Measurements from ENCODE around the gene GNAQ. TPM values are rescaled to one million over a fixed set of nuclear protein-coding genes. Genes with fewer than 3 reads are reported as not detected.
"Not testable (repeated sequence)": the region's sequence is repeated elsewhere in the genome, so short reads cannot be mapped to it uniquely, and the experiment has no call there.

GNAQ gene
- total and polyA plus RNA-seq, 2 of the 4 experiments (the other 2 are of a cell fraction), result 23.1 to 50.7 TPM

GRCh38 chr9:77864211-77864889 lies 167.3 kb downstream of the GNAQ start:
- Histone ChIP-seq H2BK120ac (ENCODE audit: low read depth, low read length) (no peak overlapping the region), H2BK5ac (ENCODE audit: low read depth, low read length, poor library complexity, severe bottlenecking) (no peak overlapping the region), H3K4ac (ENCODE audit: low read depth, low read length) (no peak overlapping the region), H4K8ac (ENCODE audit: low read depth in 2 of 2, low read length in 2 of 2) (no peak overlapping the region), H3K23ac (ENCODE audit: low read depth, low read length) (no peak overlapping the region), H3K9me1 (ENCODE audit: insufficient read depth, low read length) (no peaks in the 10 kb centered on the region), H3K4me2 (ENCODE audit: low read depth, low read length) (no peak overlapping the region), H3K27ac (ENCODE audit: insufficient read depth, low read length) (no peak overlapping the region), H3K18ac (ENCODE audit: low read depth, low read length) (no peak overlapping the region), H3K79me1 (ENCODE audit: low read depth in 1 of 2, low read length in 2 of 2) (peaks cover 3 to 20% of the 10 kb centered on the region in 2 experiments; a peak in 3 of 4 replicates), H2BK15ac (ENCODE audit: low read depth, low read length) (no peak overlapping the region), H2AK5ac (ENCODE audit: low read depth, low read length) (no peak overlapping the region), H4K91ac (ENCODE audit: insufficient read depth, low read depth, low read length) (no peak overlapping the region), H2BK20ac (ENCODE audit: low read depth, low read length) (no peak overlapping the region), H4K20me1 (ENCODE audit: insufficient read depth, low read length) (no peaks in the 10 kb centered on the region), H4K5ac (ENCODE audit: low read depth, low read length) (no peak overlapping the region), H3K27me3 (ENCODE audit: control insufficient read depth, insufficient read depth, low read length) (no peaks in the 10 kb centered on the region), H3K4me1 (ENCODE audit: control insufficient read depth, insufficient read depth, low read length) (no peaks in the 10 kb centered on the region), H2AK9ac (replicated peaks; ENCODE audit: low read depth, low read length, poor library complexity) (no peak overlapping the region), H3K14ac (replicated peaks; ENCODE audit: low read depth, low read length) (no peak overlapping the region), H3K36me3 (ENCODE audit: control insufficient read depth, insufficient read depth, low read length) (peaks cover 6% of the 10 kb centered on the region), H2AFZ (replicated peaks; ENCODE audit: low read length, poor library complexity) (no peak overlapping the region), H3K9me3 (ENCODE audit: control insufficient read depth, insufficient read depth, low read length) (peaks cover 5% of the 10 kb centered on the region), H3K9ac (ENCODE audit: low read depth, low read length) (no peak overlapping the region), H3K4me3 (ENCODE audit: insufficient read depth, low read depth, low read length) (no peak overlapping the region), H3K56ac (ENCODE audit: extremely low read depth, insufficient read depth, low read length) (no peak overlapping the region)
- no peak for TF ChIP-seq POLR2A (IDR thresholded peaks at IDR 0.05; ENCODE audit: low read depth, low read length)
- TF ChIP-seq RCOR1 (IDR thresholded peaks at IDR 0.05; ENCODE audit: insufficient replicate concordance, low read length), result no peak
- TF ChIP-seq CEBPB (IDR thresholded peaks at IDR 0.05; ENCODE audit: low read depth, low read length), result no peak
- TF ChIP-seq CHD1 (IDR thresholded peaks at IDR 0.05; ENCODE audit: low read depth, low read length), result no peak
- peak; percentile 2; the same call in 1 of the 2 replicates for TF ChIP-seq RAD21 (IDR thresholded peaks at IDR 0.05; ENCODE audit: low read length)
- BruUV-seq (replicated peaks), result no TSS peak
- ATAC-seq (ENCODE audit: low read depth) (peak; percentile 24; the same call in 1 of the 2 replicates), DNase-seq (peak; percentile 27)
- POLR2A ChIA-PET (ENCODE audit: unreplicated experiment), result no interaction called here
- dilution Hi-C loops (cut with HindIII; ENCODE audit: low sequenced_read_pairs, unreplicated experiment), result no loop called here
- WGBS, 2 experiments (ENCODE audit: extremely low coverage in 2 of 2, insufficient read length in 1 of 2), result no CpG with 5 or more reads among the region's 5 CpGs
- intact Hi-C loops (cut with micrococcal nuclease), result no loop called here
- CTCF ChIA-PET, result interaction anchor here (1.6 kb wide), 1 partner anchor 171 kb away, joined by 4 read pairs; no protein-coding TSS in a partner anchor
- in situ Hi-C loops (cut with MboI; ENCODE audit: low sequenced_read_pairs), result no loop called here

GRCh38 chr9:77863638-77864037 lies 168.0 kb downstream of the GNAQ start:
- H3K9ac ChIP-seq (ENCODE audit: low read depth, low read length); dilution Hi-C loops (cut with HindIII; ENCODE audit: low sequenced_read_pairs, unreplicated experiment); H3K36me3 ChIP-seq (ENCODE audit: control insufficient read depth, insufficient read depth, low read length); ATAC-seq (ENCODE audit: low read depth); H4K91ac ChIP-seq (ENCODE audit: insufficient read depth, low read depth, low read length); H4K5ac ChIP-seq (ENCODE audit: low read depth, low read length); H2BK5ac ChIP-seq (ENCODE audit: low read depth, low read length, poor library complexity, severe bottlenecking); H3K18ac ChIP-seq (ENCODE audit: low read depth, low read length); H3K9me3 ChIP-seq (ENCODE audit: control insufficient read depth, insufficient read depth, low read length); H2BK20ac ChIP-seq (ENCODE audit: low read depth, low read length); POLR2A ChIA-PET (ENCODE audit: unreplicated experiment); H3K27ac ChIP-seq (ENCODE audit: insufficient read depth, low read length); H3K23ac ChIP-seq (ENCODE audit: low read depth, low read length); in situ Hi-C loops (cut with MboI; ENCODE audit: low sequenced_read_pairs); H3K56ac ChIP-seq (ENCODE audit: extremely low read depth, insufficient read depth, low read length); H3K4me2 ChIP-seq (ENCODE audit: low read depth, low read length); H2AK5ac ChIP-seq (ENCODE audit: low read depth, low read length); CTCF ChIA-PET; H3K14ac ChIP-seq (replicated peaks; ENCODE audit: low read depth, low read length); H3K4me1 ChIP-seq (ENCODE audit: control insufficient read depth, insufficient read depth, low read length); BruUV-seq (replicated peaks); H3K27me3 ChIP-seq (ENCODE audit: control insufficient read depth, insufficient read depth, low read length); H2AK9ac ChIP-seq (replicated peaks; ENCODE audit: low read depth, low read length, poor library complexity); H2BK120ac ChIP-seq (ENCODE audit: low read depth, low read length); H4K20me1 ChIP-seq (ENCODE audit: insufficient read depth, low read length); H2BK15ac ChIP-seq (ENCODE audit: low read depth, low read length); H2AFZ ChIP-seq (replicated peaks; ENCODE audit: low read length, poor library complexity); H3K9me1 ChIP-seq (ENCODE audit: insufficient read depth, low read length); H4K8ac ChIP-seq (ENCODE audit: low read depth in 2 of 2, low read length in 2 of 2); intact Hi-C loops (cut with micrococcal nuclease); H3K4ac ChIP-seq (ENCODE audit: low read depth, low read length); H3K4me3 ChIP-seq (ENCODE audit: insufficient read depth, low read depth, low read length); DNase-seq: not testable (repeated sequence)
- no CpG with 5 or more reads among the region's 5 CpGs for WGBS, 2 experiments (ENCODE audit: extremely low coverage in 2 of 2, insufficient read length in 1 of 2)
- H3K79me1 ChIP-seq (ENCODE audit: low read depth in 1 of 2, low read length in 2 of 2), result peaks cover 4 to 23% of the 10 kb centered on the region in 2 experiments; a peak in 3 of 4 replicates

All from IMR-90 (cell line).